Motor neuron (in vitro differentiated cells): Measurements from ENCODE around the gene TLK1. TPM values are rescaled to one million over a fixed set of nuclear protein-coding genes. Genes with fewer than 3 reads are reported as not detected.
"Not testable (repeated sequence)": the region's sequence is repeated elsewhere in the genome, so short reads cannot be mapped to it uniquely, and the experiment has no call there.

Source experiments
- ATAC-seq, 8 experiments: fragments of 200-7000 bp; cut with Tn5 transposase; replicated peaks in 6 of 8; 2 replicates each; pipeline ENCODE4 v1.8.0; 2021; ENCODE audit warnings: mild to moderate bottlenecking in 8 of 8, moderate library complexity in 8 of 8
- H3K27ac ChIP-seq, 2 donors: fragments of 250-450 bp; sonication (Bioruptor Pico); 2 replicates each; pipeline ENCODE4 v1.9.0; 2021; ENCODE audit warnings: antibody characterized with exemption in 2 of 2, mild to moderate bottlenecking in 2 of 2, moderate library complexity in 1 of 2
- H3K4me1 ChIP-seq, 2 donors: fragments of 250-450 bp; sonication (Bioruptor Pico); replicated peaks in 1 of 2; 2 replicates each; pipeline ENCODE4 v1.6.1; 2021; ENCODE audit warnings: antibody characterized with exemption in 2 of 2, mild to moderate bottlenecking in 2 of 2, moderate library complexity in 1 of 2
- H3K4me3 ChIP-seq, 5 donors: fragments of 250-450 bp; sonication (Bioruptor Pico); 2 replicates each; pipeline ENCODE4 v1.9.0; 2021; ENCODE audit warnings: antibody characterized with exemption in 5 of 5, mild to moderate bottlenecking in 5 of 5, moderate library complexity in 4 of 5
- WGBS, 10 experiments: fragments of 450-650 bp; shearing (Covaris generic); methylation state at CpG; one replicate each; pipeline ENCODE4 v1.0.0; 2022; 5-methylcytosine and 5-hydroxymethylcytosine counted together
- in situ Hi-C, 9 experiments: fragments of 400-800 bp; cut with MboI; loops; one replicate each; pipeline ENCODE4 v1.15.0; 2021; ENCODE audit warnings: low sequenced_read_pairs in 9 of 9, low pct_unique_long_range_greater_than_20kb in 2 of 9; ENCODE audit not compliant: unreplicated experiment in 9 of 9
- total RNA-seq, 8 experiments: library from RNA; unstranded; fragments of 300-600 nt; gene quantifications; 2 replicates each; pipeline versions ENCODE4 v1.2.3 to v1.2.4, GENCODE V29; 2022

TLK1 gene
- total RNA-seq, 8 experiments from 2014 or later, result 12.5 to 46.7 (median 22.6) TPM

- 80 to 100% (median 100%) methylated on average over 1 to 6 of the region's 6 CpGs; no CpG with 5 or more reads in 2 of the 10 experiments for WGBS, 10 experiments
- Histone ChIP-seq H3K27ac (no peak overlapping the region), H3K4me1 (peaks cover 0 to 5% of the 10 kb centered on the region in 2 donors), H3K4me3 (no peak overlapping the region)
- no peak for ATAC-seq
- in situ Hi-C loops, result no loop called here
These were observed 80.1 kb downstream of the TLK1 start for GRCh38 chr2:171080607-171081006.

- in situ Hi-C loops, H3K4me1 ChIP-seq, H3K27ac ChIP-seq, H3K4me3 ChIP-seq, ATAC-seq: not testable (repeated sequence)
- WGBS, 10 experiments, result 90 to 100% (median 94%) methylated on average over 2 to 3 of the region's 7 CpGs; no CpG with 5 or more reads in 3 of the 10 experiments
These were observed 84.3 kb downstream of the TLK1 start for GRCh38 chr2:171076422-171076821.

GRCh38 chr2:171072164-171072563 is 88.5 kb downstream of the TLK1 start:
- no peaks in the 10 kb centered on the region for H3K4me1 ChIP-seq
- H3K27ac ChIP-seq, result no peak overlapping the region
- WGBS, 10 experiments, result 70 to 100% (median 98%) methylated on average over 1 to 5 of the region's 5 CpGs; no CpG with 5 or more reads in 2 of the 10 experiments
- in situ Hi-C loops, result no loop called here
- H3K4me3 ChIP-seq, result no peak overlapping the region
- ATAC-seq, result no peak

- Histone ChIP-seq H3K27ac (no peak overlapping the region), H3K4me3 (no peak overlapping the region), H3K4me1 (no peaks in the 10 kb centered on the region)
- ATAC-seq, result no peak
- in situ Hi-C loops, result no loop called here
- WGBS, 10 experiments, result 81 to 100% (median 92%) methylated on average over 2 to 8 of the region's 8 CpGs; no CpG with 5 or more reads in 1 of the 10 experiments
These were observed 91.3 kb downstream of the TLK1 start for GRCh38 chr2:171069286-171069956.

DNA sequence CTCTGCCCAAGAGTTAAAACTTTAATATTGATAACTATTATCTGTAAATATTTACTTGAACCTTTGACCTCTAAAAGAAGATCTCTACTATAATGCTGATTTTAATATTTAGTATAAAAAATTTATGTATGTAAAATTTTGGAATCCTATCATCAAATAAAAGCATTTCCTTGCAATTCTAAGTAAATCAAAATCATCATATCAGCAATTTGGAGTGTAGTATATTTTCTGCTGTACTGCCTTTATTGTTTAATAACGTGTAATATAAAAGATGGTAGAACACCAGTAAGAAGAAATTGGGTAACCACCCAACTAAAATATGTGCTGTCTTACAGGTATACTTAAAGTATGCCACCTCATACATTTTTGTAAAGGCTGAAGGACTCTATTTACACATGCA is 94.6 kb downstream of the TLK1 start:
- Histone ChIP-seq H3K4me3 (no peak overlapping the region), H3K27ac (no peak overlapping the region), H3K4me1 (no peaks in the 10 kb centered on the region)
- 58 to 100% (median 86%) methylated on average over 1 of the region's 1 CpG; no CpG with 5 or more reads in 1 of the 10 experiments for WGBS, 10 experiments
- in situ Hi-C loops, result no loop called here
- no peak for ATAC-seq

- 71 to 100% (median 91%) methylated on average over 2 of the region's 2 CpGs; no CpG with 5 or more reads in 1 of the 10 experiments for WGBS, 10 experiments
- Histone ChIP-seq H3K4me1 (no peaks in the 10 kb centered on the region), H3K27ac (no peak overlapping the region), H3K4me3 (no peak overlapping the region)
- ATAC-seq, result no peak
- in situ Hi-C loops, result no loop called here
These were observed 103.1 kb downstream of the TLK1 start for GRCh38 chr2:171057575-171057974.

- H3K4me1 ChIP-seq, result no peaks in the 10 kb centered on the region
- no peak overlapping the region for H3K27ac ChIP-seq
- in situ Hi-C loops, result no loop called here
- H3K4me3 ChIP-seq, result no peak overlapping the region
- no peak for ATAC-seq
- WGBS, 10 experiments, result 30 to 100% (median 100%) methylated on average over 1 of the region's 1 CpG; no CpG with 5 or more reads in 3 of the 10 experiments
These were observed 104.4 kb downstream of the TLK1 start for GRCh38 chr2:171056307-171056706.

GRCh38 chr2:171049691-171050090 is 111.0 kb downstream of the TLK1 start:
- no peak for ATAC-seq
- Histone ChIP-seq H3K27ac (no peak overlapping the region), H3K4me3 (no peak overlapping the region), H3K4me1 (no peaks in the 10 kb centered on the region)
- 72 to 94% (median 90%) methylated on average over 6 to 7 of the region's 7 CpGs; no CpG with 5 or more reads in 1 of the 10 experiments for WGBS, 10 experiments
- in situ Hi-C loops, result no loop called here

- Histone ChIP-seq H3K27ac (no peak overlapping the region), H3K4me1 (no peaks in the 10 kb centered on the region), H3K4me3 (no peak overlapping the region)
- in situ Hi-C loops, result no loop called here
- ATAC-seq, result no peak
- WGBS, 10 experiments, result 81 to 100% (median 95%) methylated on average over 2 to 3 of the region's 3 CpGs; no CpG with 5 or more reads in 1 of the 10 experiments
These were observed 114.6 kb downstream of the TLK1 start for GRCh38 chr2:171046048-171046560.

GRCh38 chr2:171044416-171044815 is 116.3 kb downstream of the TLK1 start:
- no peak overlapping the region for H3K27ac ChIP-seq
- no peaks in the 10 kb centered on the region for H3K4me1 ChIP-seq
- H3K4me3 ChIP-seq, result no peak overlapping the region
- no peak for ATAC-seq
- WGBS, 10 experiments, result 50 to 100% (median 64%) methylated on average over 1 to 6 of the region's 6 CpGs
- in situ Hi-C loops, result no loop called here

GRCh38 chr2:171042253-171042969 is 118.3 kb downstream of the TLK1 start:
- Histone ChIP-seq H3K4me1 (no peaks in the 10 kb centered on the region), H3K4me3 (no peak overlapping the region), H3K27ac (no peak overlapping the region)
- in situ Hi-C loops, result no loop called here
- no peak for ATAC-seq
- WGBS, 10 experiments, result 40 to 100% (median 100%) methylated on average over 1 of the region's 1 CpG; no CpG with 5 or more reads in 4 of the 10 experiments

DNA sequence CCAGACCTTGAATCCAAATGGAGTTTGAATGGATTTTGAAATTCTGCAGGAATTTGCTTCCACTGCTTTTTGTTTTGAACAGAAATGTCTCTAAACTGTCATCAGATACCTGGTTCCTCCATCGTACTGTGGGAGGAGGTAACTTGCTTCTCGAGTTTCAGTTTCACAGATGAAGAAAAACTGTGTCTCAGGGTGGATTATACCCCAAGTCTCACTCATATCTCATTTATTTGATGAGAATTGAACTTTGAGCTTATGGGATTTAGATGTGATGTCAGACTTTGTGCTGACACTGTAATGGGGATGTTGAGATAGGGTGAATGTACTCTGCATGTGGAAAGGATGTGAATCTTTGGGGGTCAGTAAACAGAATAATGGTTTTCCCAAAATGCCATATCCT is 124.2 kb downstream of the TLK1 start:
- 89 to 100% (median 100%) methylated on average over 1 to 2 of the region's 2 CpGs; no CpG with 5 or more reads in 3 of the 10 experiments for WGBS, 10 experiments
- ATAC-seq, result no peak
- in situ Hi-C loops, result no loop called here
- Histone ChIP-seq H3K4me3 (no peak overlapping the region), H3K27ac (no peak overlapping the region), H3K4me1 (no peaks in the 10 kb centered on the region)

- Histone ChIP-seq H3K4me3 (no peak overlapping the region), H3K4me1 (no peaks in the 10 kb centered on the region), H3K27ac (no peak overlapping the region)
- 15 to 69% (median 50%) methylated on average over 2 of the region's 2 CpGs; no CpG with 5 or more reads in 2 of the 10 experiments for WGBS, 10 experiments
- in situ Hi-C loops, result no loop called here
- ATAC-seq, result no peak
These were observed 126.4 kb downstream of the TLK1 start for GRCh38 chr2:171034315-171034714.
